Measurements from ENCODE around the gene EP400. TPM values are rescaled to one million over a fixed set of nuclear protein-coding genes. Genes with fewer than 3 reads are reported as not detected.

The EP400 gene
- total and polyA plus RNA-seq, 2 of the 13 experiments (the other 11 are each of a cell fraction or from before 2014, with no cell fraction given), result 4.9 to 5.0 TPM

DNA sequence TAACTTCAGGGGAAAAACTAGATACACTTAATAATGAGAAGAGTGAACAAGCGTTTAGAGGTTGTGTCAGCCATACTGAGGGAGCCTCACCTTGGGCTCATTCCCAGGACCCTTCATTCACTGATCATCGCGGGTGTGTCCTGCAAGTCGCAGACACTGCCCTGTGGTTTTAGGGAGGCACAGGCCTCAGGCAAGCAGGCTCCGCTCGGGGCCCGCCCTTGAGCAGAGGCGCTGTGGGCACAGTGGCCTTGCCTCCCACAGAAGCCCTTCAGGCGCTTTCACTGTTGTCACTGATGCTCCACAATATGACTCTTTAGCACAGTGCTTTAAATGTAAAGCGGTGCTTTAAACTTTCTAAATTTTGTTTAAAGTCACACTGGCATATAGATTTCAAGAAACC is 127.0 kb downstream of the EP400 start (continued):
- TF ChIP-seq, protein P1, sequence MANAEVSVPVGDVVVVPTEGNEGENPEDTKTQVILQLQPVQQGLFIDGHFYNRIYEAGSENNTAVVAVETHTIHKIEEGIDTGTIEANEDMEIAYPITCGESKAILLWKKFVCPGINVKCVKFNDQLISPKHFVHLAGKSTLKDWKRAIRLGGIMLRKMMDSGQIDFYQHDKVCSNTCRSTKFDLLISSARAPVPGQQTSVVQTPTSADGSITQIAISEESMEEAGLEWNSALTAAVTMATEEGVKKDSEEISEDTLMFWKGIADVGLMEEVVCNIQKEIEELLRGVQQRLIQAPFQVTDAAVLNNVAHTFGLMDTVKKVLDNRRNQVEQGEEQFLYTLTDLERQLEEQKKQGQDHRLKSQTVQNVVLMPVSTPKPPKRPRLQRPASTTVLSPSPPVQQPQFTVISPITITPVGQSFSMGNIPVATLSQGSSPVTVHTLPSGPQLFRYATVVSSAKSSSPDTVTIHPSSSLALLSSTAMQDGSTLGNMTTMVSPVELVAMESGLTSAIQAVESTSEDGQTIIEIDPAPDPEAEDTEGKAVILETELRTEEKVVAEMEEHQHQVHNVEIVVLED (CRISPR knock-in tag; IDR thresholded peaks at IDR 0.05; ENCODE audit: borderline replicate concordance), result no peak
- TF ChIP-seq REL (CRISPR knock-in tag; conservative IDR thresholded peaks at IDR 0.05) (no peak), ZFP90 (CRISPR knock-in tag; IDR thresholded peaks at IDR 0.05; ENCODE audit: borderline replicate concordance) (no peak), PATZ1 (CRISPR knock-in tag; IDR thresholded peaks at IDR 0.05) (no peak), MAX (IDR thresholded peaks at IDR 0.05) (no peak), ZNF318 (CRISPR knock-in tag; IDR thresholded peaks at IDR 0.05) (no peak)
